ENCODE results near the gene OLFM1. TPM values are rescaled to one million over a fixed set of nuclear protein-coding genes. Genes with fewer than 3 reads are reported as not detected.

Gene OLFM1
- total RNA-seq, 4 donors from 2014 or later: 13.5 to 32.8 (median 25.6) TPM

DNA sequence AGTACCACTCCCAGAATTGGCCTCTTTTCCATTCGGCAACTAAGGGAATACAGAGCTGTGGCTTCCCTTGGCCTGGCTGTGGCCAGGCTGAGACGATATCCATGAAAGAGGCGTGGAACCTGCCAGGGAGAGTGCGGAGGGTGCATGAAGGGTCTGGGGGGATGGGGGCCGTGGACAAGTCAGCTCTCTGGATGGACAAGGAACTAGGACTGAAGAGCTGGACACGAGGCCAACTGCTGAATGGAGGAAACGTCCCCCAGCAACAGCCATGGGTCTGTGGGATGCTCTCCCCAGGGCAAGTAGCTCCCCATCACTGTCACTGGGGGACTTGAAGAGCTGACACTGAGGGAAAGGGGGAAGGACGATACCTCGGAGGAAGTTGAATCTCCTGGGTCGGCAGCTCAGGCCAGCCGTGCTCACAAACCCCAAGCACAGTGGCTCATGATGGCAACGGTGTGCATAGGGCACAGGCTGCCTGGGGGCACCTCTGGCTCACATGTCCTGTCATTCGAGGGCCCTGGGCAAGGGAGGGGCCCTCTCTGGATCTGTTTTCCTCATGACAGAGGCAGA lies 4.1 kb upstream of the OLFM1 start:
- no peak for TF ChIP-seq POLR2A (IDR thresholded peaks at IDR 0.05)
- TF ChIP-seq EP300 (IDR thresholded peaks at IDR 0.05): no peak
- TF ChIP-seq POLR2AphosphoS5 (IDR thresholded peaks at IDR 0.05): no peak
- TF ChIP-seq, protein P1, sequence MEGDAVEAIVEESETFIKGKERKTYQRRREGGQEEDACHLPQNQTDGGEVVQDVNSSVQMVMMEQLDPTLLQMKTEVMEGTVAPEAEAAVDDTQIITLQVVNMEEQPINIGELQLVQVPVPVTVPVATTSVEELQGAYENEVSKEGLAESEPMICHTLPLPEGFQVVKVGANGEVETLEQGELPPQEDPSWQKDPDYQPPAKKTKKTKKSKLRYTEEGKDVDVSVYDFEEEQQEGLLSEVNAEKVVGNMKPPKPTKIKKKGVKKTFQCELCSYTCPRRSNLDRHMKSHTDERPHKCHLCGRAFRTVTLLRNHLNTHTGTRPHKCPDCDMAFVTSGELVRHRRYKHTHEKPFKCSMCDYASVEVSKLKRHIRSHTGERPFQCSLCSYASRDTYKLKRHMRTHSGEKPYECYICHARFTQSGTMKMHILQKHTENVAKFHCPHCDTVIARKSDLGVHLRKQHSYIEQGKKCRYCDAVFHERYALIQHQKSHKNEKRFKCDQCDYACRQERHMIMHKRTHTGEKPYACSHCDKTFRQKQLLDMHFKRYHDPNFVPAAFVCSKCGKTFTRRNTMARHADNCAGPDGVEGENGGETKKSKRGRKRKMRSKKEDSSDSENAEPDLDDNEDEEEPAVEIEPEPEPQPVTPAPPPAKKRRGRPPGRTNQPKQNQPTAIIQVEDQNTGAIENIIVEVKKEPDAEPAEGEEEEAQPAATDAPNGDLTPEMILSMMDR (IDR thresholded peaks at IDR 0.05): no peak
- Histone ChIP-seq H3K27me3 (peaks cover 26% of the 10 kb centered on the region), H3K4me1 (peaks cover 0 to 44% (median 21%) of the 10 kb centered on the region in 3 donors), H3K9me3 (no peaks in the 10 kb centered on the region), H3K4me3 (no peak overlapping the region), H3K36me3 (no peaks in the 10 kb centered on the region), H3K27ac (no peak overlapping the region)
- no peak for ATAC-seq
- 50 to 80% methylated on average over 1 to 8 of the region's 13 CpGs for WGBS, 2 donors (ENCODE audit: low coverage in 1 of 2)

- ATAC-seq: no peak
- no peak for TF ChIP-seq POLR2AphosphoS5 (IDR thresholded peaks at IDR 0.05)
- TF ChIP-seq, protein P1 (IDR thresholded peaks at IDR 0.05): no peak
- TF ChIP-seq POLR2A (IDR thresholded peaks at IDR 0.05): no peak
- no peak for TF ChIP-seq EP300 (IDR thresholded peaks at IDR 0.05)
- H3K27me3 ChIP-seq: peaks cover 32% of the 10 kb centered on the region
- H3K36me3 ChIP-seq: no peaks in the 10 kb centered on the region
- no peak overlapping the region for H3K27ac ChIP-seq
- H3K4me1 ChIP-seq: peaks cover 0 to 49% (median 26%) of the 10 kb centered on the region in 3 donors
- H3K4me3 ChIP-seq: no peak overlapping the region
- WGBS, 2 donors (ENCODE audit: low coverage in 1 of 2): 13% methylated on average over 1 of the region's 8 CpGs; no CpG with 5 or more reads in 1 of the 2 donors
- no peaks in the 10 kb centered on the region for H3K9me3 ChIP-seq
Observed at GRCh38 chr9:135083831-135084230, 3.6 kb upstream of the OLFM1 start.

GRCh38 chr9:135084262-135084661 lies 3.2 kb upstream of the OLFM1 start:
- H3K36me3 ChIP-seq: no peaks in the 10 kb centered on the region
- H3K4me1 ChIP-seq: peaks cover 0 to 54% (median 28%) of the 10 kb centered on the region in 3 donors
- TF ChIP-seq EP300 (IDR thresholded peaks at IDR 0.05) (no peak), POLR2A (IDR thresholded peaks at IDR 0.05) (no peak)
- TF ChIP-seq, protein P1 (IDR thresholded peaks at IDR 0.05): no peak
- 33 to 55% methylated on average over 1 of the region's 1 CpG for WGBS, 2 donors (ENCODE audit: low coverage in 1 of 2)
- no peak for ATAC-seq
- peaks cover 36% of the 10 kb centered on the region for H3K27me3 ChIP-seq
- H3K4me3 ChIP-seq: no peak overlapping the region
- H3K27ac ChIP-seq: no peak overlapping the region
- H3K9me3 ChIP-seq: no peaks in the 10 kb centered on the region

- Histone ChIP-seq H3K27ac (no peak overlapping the region), H3K9me3 (no peaks in the 10 kb centered on the region), H3K4me1 (peaks cover 0 to 58% (median 28%) of the 10 kb centered on the region in 3 donors), H3K36me3 (no peaks in the 10 kb centered on the region), H3K27me3 (peaks cover 44% of the 10 kb centered on the region), H3K4me3 (no peak overlapping the region)
- ATAC-seq: no peak
- WGBS, 2 donors (ENCODE audit: low coverage in 1 of 2): 73 to 75% methylated on average over 7 to 12 of the region's 20 CpGs
- no peak for TF ChIP-seq EP300 (IDR thresholded peaks at IDR 0.05)
- TF ChIP-seq POLR2A (IDR thresholded peaks at IDR 0.05): no peak
- TF ChIP-seq, protein P1 (IDR thresholded peaks at IDR 0.05): no peak
- TF ChIP-seq POLR2AphosphoS5 (IDR thresholded peaks at IDR 0.05): no peak
Observed at GRCh38 chr9:135084881-135085760, 2.3 kb upstream of the OLFM1 start.
